Hepatocyte (in vitro differentiated cells): ENCODE results near the gene SORCS2. TPM values are rescaled to one million over a fixed set of nuclear protein-coding genes. Genes with fewer than 3 reads are reported as not detected.

ENCODE experiments used
- DNase-seq: peaks from one replicate; pipeline ENCODE4 v3.0.0-alpha.2; 2016; ENCODE audit warnings: low spot score
- H2AFZ ChIP-seq: fragments of 200-600 bp; sonication (generic); 2 replicates; pipeline ENCODE4 v1.6.0; 2016; ENCODE audit warnings: antibody characterized with exemption, mild to moderate bottlenecking
- H3K27ac ChIP-seq: fragments of 200-600 bp; sonication (generic); 2 replicates; pipeline ENCODE4 v1.5.1; 2016; ENCODE audit warnings: mild to moderate bottlenecking
- H3K27me3 ChIP-seq: fragments of 200-600 bp; sonication (generic); 2 replicates; pipeline ENCODE4 v1.6.1; 2016
- H3K36me3 ChIP-seq: fragments of 200-600 bp; sonication (generic); replicated peaks from 2 replicates; pipeline ENCODE4 v1.5.1; 2016; ENCODE audit warnings: low read depth; ENCODE audit not compliant: insufficient read depth
- H3K4me1 ChIP-seq: fragments of 200-600 bp; sonication (generic); 2 replicates; pipeline ENCODE4 v1.5.1; 2016; ENCODE audit warnings: mild to moderate bottlenecking, moderate library complexity; ENCODE audit not compliant: insufficient read depth
- H3K4me2 ChIP-seq: fragments of 200-600 bp; sonication (generic); 2 replicates; pipeline ENCODE4 v1.6.0; 2016
- H3K4me3 ChIP-seq: fragments of 200-600 bp; sonication (generic); 2 replicates; pipeline ENCODE4 v1.5.1; 2016; ENCODE audit warnings: mild to moderate bottlenecking
- H3K79me2 ChIP-seq: fragments of 200-600 bp; sonication (generic); 2 replicates; pipeline ENCODE4 v1.6.0; 2017; ENCODE audit warnings: mild to moderate bottlenecking
- H3K9me2 ChIP-seq: fragments of 200-600 bp; sonication (generic); replicated peaks from 2 replicates; pipeline ENCODE4 v1.6.0; 2017; ENCODE audit warnings: mild to moderate bottlenecking; ENCODE audit not compliant: insufficient read depth
- H3K9me3 ChIP-seq: fragments of 200-600 bp; sonication (generic); 2 replicates; pipeline ENCODE4 v1.5.1; 2016; ENCODE audit warnings: low read depth, mild to moderate bottlenecking
- H4K20me1 ChIP-seq: fragments of 200-600 bp; sonication (generic); 2 replicates; pipeline ENCODE4 v1.6.0; 2016; ENCODE audit warnings: mild to moderate bottlenecking; ENCODE audit not compliant: insufficient read depth, poor library complexity, severe bottlenecking
- EZH2 ChIP-seq: fragments of 200-600 bp; sonication (generic); IDR thresholded peaks from 2 replicates; pipeline ENCODE4 v1.6.1; 2016; ENCODE audit warnings: antibody characterized with exemption, mild to moderate bottlenecking, borderline replicate concordance
- EZH2phosphoT487 ChIP-seq: fragments of 200-600 bp; sonication (generic); IDR thresholded peaks from one replicate; pipeline ENCODE4 v1.6.1; 2018; ENCODE audit warnings: antibody characterized with exemption, mild to moderate bottlenecking, low read depth, moderate library complexity; ENCODE audit not compliant: unreplicated experiment, severe bottlenecking
- WGBS: methylation state at CpG from one replicate; pipeline ENCODE4 v1.1.6; 2016; ENCODE audit warnings: low lambda C conversion rate; ENCODE audit errors: missing lambda C conversion rate; 5-methylcytosine and 5-hydroxymethylcytosine counted together
- polyA plus RNA-seq: library from polyadenylated mRNA; unstranded; fragments of >200 nt; fragmentation: Nextera tagmentation; extraction: Ambion mirVana; gene quantifications from 2 replicates; pipeline ENCODE4 v1.2.1, GENCODE V29; 2016
- total RNA-seq: library from RNA; depleted of rRNA; stranded (reverse); fragments of >200 nt; gene quantifications from 2 replicates; pipeline ENCODE4 v1.2.3, GENCODE V29; 2014
- TF ChIP-seq, protein P1 (sequence below): fragments of 200-600 bp; sonication (generic); IDR thresholded peaks from 2 replicates; pipeline ENCODE4 v1.5.1; 2016; ENCODE audit warnings: antibody characterized with exemption, mild to moderate bottlenecking; ENCODE audit not compliant: poor library complexity

Gene SORCS2
- total and polyA plus RNA-seq, 2 experiments from 2014 or later: 1.6 to 4.8 TPM

DNA sequence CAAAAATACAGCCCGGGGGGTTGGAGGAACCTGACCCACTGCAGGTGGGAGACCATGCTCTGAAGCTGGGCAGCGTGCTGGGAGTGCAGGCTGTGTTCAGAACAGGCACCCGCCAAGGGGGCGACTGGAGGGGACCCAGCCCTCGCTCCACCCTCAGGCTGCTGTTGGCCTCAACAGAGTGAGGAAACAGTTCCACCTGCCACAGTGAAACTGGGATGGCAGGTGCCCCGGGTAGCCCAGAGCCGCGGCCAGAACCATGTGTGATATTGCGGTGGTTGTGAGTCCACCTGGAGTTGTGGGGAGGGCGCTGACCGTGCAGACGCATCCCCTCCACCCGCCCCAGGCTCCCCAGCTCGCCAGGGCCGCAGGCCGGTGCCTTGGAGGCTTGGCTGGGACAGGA lies 288.1 kb downstream of the SORCS2 start:
- no peaks in the 10 kb centered on the region for H3K79me2 ChIP-seq
- WGBS: 95% methylated on average over 13 of the region's 16 CpGs
- no peaks in the 10 kb centered on the region for H3K4me1 ChIP-seq
- H2AFZ ChIP-seq: no peak overlapping the region
- no peaks in the 10 kb centered on the region for H4K20me1 ChIP-seq
- no peak overlapping the region for H3K4me3 ChIP-seq
- H3K36me3 ChIP-seq: no peaks in the 10 kb centered on the region
- H3K9me3 ChIP-seq: no peaks in the 10 kb centered on the region
- H3K27me3 ChIP-seq: no peaks in the 10 kb centered on the region
- DNase-seq: no peak
- H3K4me2 ChIP-seq: no peak overlapping the region
- TF ChIP-seq, protein P1, sequence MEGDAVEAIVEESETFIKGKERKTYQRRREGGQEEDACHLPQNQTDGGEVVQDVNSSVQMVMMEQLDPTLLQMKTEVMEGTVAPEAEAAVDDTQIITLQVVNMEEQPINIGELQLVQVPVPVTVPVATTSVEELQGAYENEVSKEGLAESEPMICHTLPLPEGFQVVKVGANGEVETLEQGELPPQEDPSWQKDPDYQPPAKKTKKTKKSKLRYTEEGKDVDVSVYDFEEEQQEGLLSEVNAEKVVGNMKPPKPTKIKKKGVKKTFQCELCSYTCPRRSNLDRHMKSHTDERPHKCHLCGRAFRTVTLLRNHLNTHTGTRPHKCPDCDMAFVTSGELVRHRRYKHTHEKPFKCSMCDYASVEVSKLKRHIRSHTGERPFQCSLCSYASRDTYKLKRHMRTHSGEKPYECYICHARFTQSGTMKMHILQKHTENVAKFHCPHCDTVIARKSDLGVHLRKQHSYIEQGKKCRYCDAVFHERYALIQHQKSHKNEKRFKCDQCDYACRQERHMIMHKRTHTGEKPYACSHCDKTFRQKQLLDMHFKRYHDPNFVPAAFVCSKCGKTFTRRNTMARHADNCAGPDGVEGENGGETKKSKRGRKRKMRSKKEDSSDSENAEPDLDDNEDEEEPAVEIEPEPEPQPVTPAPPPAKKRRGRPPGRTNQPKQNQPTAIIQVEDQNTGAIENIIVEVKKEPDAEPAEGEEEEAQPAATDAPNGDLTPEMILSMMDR: no peak
- TF ChIP-seq EZH2phosphoT487: no peak
- no peak for TF ChIP-seq EZH2
- H3K9me2 ChIP-seq: no peaks in the 10 kb centered on the region
- H3K27ac ChIP-seq: no peak overlapping the region

DNA sequence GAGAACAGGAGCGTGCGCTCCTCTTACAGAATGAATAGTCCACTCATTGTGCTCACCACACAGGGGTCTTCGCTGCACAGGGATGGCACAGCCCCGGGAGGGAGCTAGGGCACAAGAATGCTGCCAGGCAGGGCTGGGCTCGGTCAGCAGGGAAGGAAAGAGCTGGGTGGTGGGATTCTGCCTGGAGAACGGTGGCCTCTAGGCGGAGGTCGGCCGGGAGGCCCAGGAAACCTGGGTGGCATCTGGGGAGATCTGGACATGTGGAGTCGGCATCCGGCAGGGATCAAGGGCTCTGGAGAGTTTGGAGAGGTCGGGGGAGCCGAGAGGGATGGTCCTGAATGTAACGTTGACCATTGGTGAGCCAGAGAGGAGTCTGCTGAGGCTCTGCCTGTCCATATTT lies 288.9 kb downstream of the SORCS2 start:
- Histone ChIP-seq H3K79me2 (no peaks in the 10 kb centered on the region), H3K9me2 (no peaks in the 10 kb centered on the region), H3K4me1 (no peaks in the 10 kb centered on the region), H4K20me1 (no peaks in the 10 kb centered on the region), H3K4me3 (no peak overlapping the region), H3K27ac (no peak overlapping the region), H3K36me3 (no peaks in the 10 kb centered on the region), H3K27me3 (no peaks in the 10 kb centered on the region), H3K9me3 (no peaks in the 10 kb centered on the region), H3K4me2 (no peak overlapping the region), H2AFZ (no peak overlapping the region)
- WGBS: 90% methylated on average over 14 of the region's 14 CpGs
- TF ChIP-seq EZH2: no peak
- TF ChIP-seq EZH2phosphoT487: no peak
- TF ChIP-seq, protein P1: no peak
- no peak for DNase-seq

DNA sequence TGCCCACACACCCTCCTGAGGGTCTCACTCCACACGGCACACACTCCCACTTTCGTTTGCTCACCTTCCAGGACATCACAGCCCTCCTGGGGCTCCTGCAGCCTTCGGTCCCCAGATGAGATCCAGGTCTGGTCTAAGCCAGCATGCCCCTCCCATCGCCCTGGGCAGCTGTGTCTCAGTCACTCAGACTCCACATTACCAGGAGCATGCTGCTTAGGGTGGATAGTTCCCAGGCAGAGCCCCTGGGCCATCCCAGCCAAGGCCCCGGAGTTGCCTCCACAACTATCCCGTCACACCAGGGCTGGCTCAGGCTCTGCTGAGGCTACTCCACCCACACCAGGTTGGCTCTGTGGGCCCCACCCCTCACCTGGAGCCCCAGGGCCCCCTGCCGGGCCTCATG lies 292.8 kb downstream of the SORCS2 start:
- WGBS: 55% methylated on average over 7 of the region's 7 CpGs
- no peak for TF ChIP-seq EZH2
- no peak for TF ChIP-seq EZH2phosphoT487
- TF ChIP-seq, protein P1: no peak
- Histone ChIP-seq H3K4me3 (no peak overlapping the region), H3K27ac (no peak overlapping the region), H2AFZ (no peak overlapping the region), H3K27me3 (no peaks in the 10 kb centered on the region), H3K36me3 (no peaks in the 10 kb centered on the region), H4K20me1 (no peaks in the 10 kb centered on the region), H3K9me3 (no peaks in the 10 kb centered on the region), H3K9me2 (no peaks in the 10 kb centered on the region), H3K79me2 (no peaks in the 10 kb centered on the region), H3K4me1 (no peaks in the 10 kb centered on the region), H3K4me2 (no peak overlapping the region)
- DNase-seq: no peak

DNA sequence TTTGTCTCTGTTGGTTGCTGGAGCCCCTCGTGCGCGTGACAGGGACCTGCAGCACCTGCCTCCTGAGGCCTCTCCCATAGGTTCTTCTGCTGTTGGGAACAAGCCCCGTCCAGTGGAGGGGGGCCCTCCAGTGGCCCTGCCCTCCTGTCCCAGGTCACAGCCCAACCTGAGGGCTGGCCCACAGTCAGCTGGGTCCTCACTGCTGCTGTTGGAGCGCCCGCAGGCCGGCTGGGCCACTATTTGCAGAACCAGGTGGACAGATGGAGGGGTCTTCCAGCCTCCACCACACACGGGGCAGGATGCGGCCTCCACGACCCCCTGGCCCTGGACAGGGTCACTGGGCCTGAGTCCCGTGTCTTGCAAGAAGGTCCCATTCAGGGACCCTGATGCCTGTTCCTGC lies 293.8 kb downstream of the SORCS2 start:
- no peak overlapping the region for H3K4me3 ChIP-seq
- WGBS: 84% methylated on average over 11 of the region's 11 CpGs
- H3K27ac ChIP-seq: no peak overlapping the region
- no peak for DNase-seq
- H4K20me1 ChIP-seq: no peaks in the 10 kb centered on the region
- no peak for TF ChIP-seq EZH2
- TF ChIP-seq, protein P1: no peak
- TF ChIP-seq EZH2phosphoT487: no peak
- no peaks in the 10 kb centered on the region for H3K9me3 ChIP-seq
- H3K27me3 ChIP-seq: no peaks in the 10 kb centered on the region
- no peak overlapping the region for H3K4me2 ChIP-seq
- no peaks in the 10 kb centered on the region for H3K4me1 ChIP-seq
- no peak overlapping the region for H2AFZ ChIP-seq
- H3K9me2 ChIP-seq: no peaks in the 10 kb centered on the region
- H3K79me2 ChIP-seq: no peaks in the 10 kb centered on the region
- H3K36me3 ChIP-seq: no peaks in the 10 kb centered on the region
